K562 (cell line): Measurements from ENCODE around the gene HTR2B. TPM values are rescaled to one million over a fixed set of nuclear protein-coding genes. Genes with fewer than 3 reads are reported as not detected.

Source experiments
- CBX1 ChIP-seq: sonication (generic); IDR thresholded peaks from 2 replicates; pipeline ENCODE4 v1.6.1; 2016; ENCODE audit warnings: antibody characterized with exemption, low read depth, mild to moderate bottlenecking
- CBX5 ChIP-seq: IDR thresholded peaks from 2 replicates; pipeline ENCODE4 v1.6.1; 2014; ENCODE audit warnings: low read depth, borderline replicate concordance
- DNMT1 ChIP-seq: fragments of 450-650 bp; IDR thresholded peaks from 2 replicates; pipeline ENCODE4 v1.6.1; 2016; ENCODE audit warnings: antibody characterized with exemption, mild to moderate bottlenecking
- E2F4 ChIP-seq: sonication (generic); formaldehyde crosslinking; IDR thresholded peaks from 2 replicates; pipeline ENCODE4 v1.8.0; 2022; ENCODE audit warnings: mild to moderate bottlenecking, low read depth, missing genetic modification reagents
- EWSR1 ChIP-seq: fragments of 450-650 bp; IDR thresholded peaks from 2 replicates; pipeline ENCODE4 v1.6.1; 2018; ENCODE audit warnings: borderline replicate concordance, mild to moderate bottlenecking, low read depth, moderate library complexity; ENCODE audit not compliant: partially characterized antibody
- HDAC8 ChIP-seq: fragments of 450-650 bp; IDR thresholded peaks from 2 replicates; pipeline ENCODE4 v1.6.1; 2016; ENCODE audit warnings: mild to moderate bottlenecking, missing genetic modification characterization, moderate library complexity, missing compliant biosample characterization
- MGA ChIP-seq: fragments of 450-650 bp; IDR thresholded peaks from 2 replicates; pipeline ENCODE4 v1.6.1; 2016; ENCODE audit warnings: mild to moderate bottlenecking, moderate library complexity
- NFE2L1 ChIP-seq: fragments of 450-650 bp; IDR thresholded peaks from 2 replicates; pipeline ENCODE4 v1.6.1; 2016; ENCODE audit warnings: missing genetic modification characterization, low read depth, mild to moderate bottlenecking, missing compliant biosample characterization, moderate library complexity, borderline replicate concordance
- PTTG1 ChIP-seq: fragments of 450-650 bp; IDR thresholded peaks from 2 replicates; pipeline ENCODE4 v1.6.1; 2016; ENCODE audit warnings: low read depth, mild to moderate bottlenecking, missing genetic modification characterization, missing compliant biosample characterization
- RB1 ChIP-seq: fragments of 450-650 bp; IDR thresholded peaks from 2 replicates; pipeline ENCODE4 v1.6.1; 2017; ENCODE audit warnings: low read depth, mild to moderate bottlenecking
- SFPQ ChIP-seq: fragments of 200-400 bp; formaldehyde crosslinking; IDR thresholded peaks from 2 replicates; pipeline ENCODE4 v1.6.1; 2017; ENCODE audit warnings: mild to moderate bottlenecking, low read depth, low read length, moderate library complexity
- ZBED1 ChIP-seq: IDR thresholded peaks from 2 replicates; pipeline ENCODE4 v1.6.1; 2014
- polyA plus RNA-seq, 8 experiments: library from polyadenylated mRNA; depleted of rRNA in 4 of 8; stranded (reverse) in 5 of 8; unstranded in 3 of 8; fragments of >200 nt; fragmentation: Nextera tagmentation in 2 of 8; fragmentation: Illumina TruSeq in 1 of 8; extraction: Ambion mirVana in 2 of 8; extraction: Trizol in 1 of 8; gene quantifications; 2 replicates each; pipeline versions ENCODE4 v1.2.1 to v1.2.3, GENCODE V29; 2011 to 2014; ENCODE audit warnings: inconsistent platforms in 1 of 8, missing spikeins in 1 of 8
- total RNA-seq, 7 experiments: library from RNA; depleted of rRNA in 6 of 7; stranded (reverse); fragments of >200 nt in 6 of 7; fragmentation: Illumina TruSeq in 2 of 7; extraction: Trizol in 2 of 7; gene quantifications; 2 replicates each; pipeline versions ENCODE4 v1.2.1 to v1.2.3, GENCODE V29; 2011 to 2021; ENCODE audit warnings: low replicate concordance in 1 of 7

Gene HTR2B
- total and polyA plus RNA-seq, 9 of the 15 experiments (the other 6 are each of a cell fraction or from before 2014, with no cell fraction given) = not detected

- TF ChIP-seq MGA (no peak), PTTG1 (no peak), E2F4 (CRISPR knock-in tag) (no peak), DNMT1 (no peak), CBX5 (no peak), NFE2L1 (tag) (no peak), SFPQ (no peak), ZBED1 (no peak), HDAC8 (no peak), RB1 (no peak), EWSR1 (no peak), CBX1 (no peak)
- TF ChIP-seq, all 486 proteins: peak for 0
Measured at GRCh38 chr2:231172025-231172424, 47.2 kb upstream of the HTR2B start (continued).
